ENCODE results near the gene JADE3.

Gene JADE3

DNA sequence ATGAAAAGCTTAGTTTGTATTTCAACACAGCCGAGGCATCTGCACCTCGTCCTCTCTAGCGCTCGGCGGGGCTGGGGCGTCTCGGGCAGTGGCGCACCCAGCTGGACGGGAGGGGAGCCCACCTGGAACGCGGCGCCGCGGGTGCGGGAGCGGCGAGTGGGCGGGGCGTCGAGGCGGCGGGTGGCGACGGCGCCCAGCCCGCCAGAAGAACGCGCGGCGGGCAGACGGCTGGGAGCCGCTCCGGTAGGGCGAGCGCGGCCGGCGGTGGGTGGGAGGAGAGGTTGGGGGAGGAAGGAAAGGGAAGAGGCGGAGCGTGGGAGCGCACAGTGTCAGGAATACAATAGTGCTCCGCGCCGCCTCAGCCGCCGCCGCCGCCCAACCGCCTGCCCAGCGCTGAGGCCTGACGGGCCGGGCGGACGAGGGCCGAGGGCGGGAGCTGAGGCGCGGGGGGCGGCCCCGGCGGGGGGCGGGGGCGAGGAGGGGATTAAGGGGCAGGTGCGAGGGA, at the start of gene JADE3:
Gene JADE3 (plus strand): TSS at position 324 of the 505 bp plus-strand sequence. CDS start 72,474 bp downstream, outside the sequence.
- Histone ChIP-seq H3K9me3 (ENCODE audit: control insufficient read depth in 5 of 5, low read length in 5 of 5) (peaks cover 0 to 6% (median 2%) of the 10 kb centered on the region in 5 donors), H3K9ac (ENCODE audit: low read length in 5 of 5) (peak within 1 kb of the TSS; percentile 39 to 98 (median 57)), H3K36me3 (ENCODE audit: control insufficient read depth in 5 of 5, insufficient read depth in 5 of 5, low read length in 5 of 5) (peaks cover 0 to 2% (median 0%) of the 10 kb centered on the region in 5 donors), H3K4me3 (ENCODE audit: low read depth in 1 of 5, low read length in 5 of 5) (peak within 1 kb of the TSS in 4 of 5 donors; percentile 49 to 68 (median 66)), H3K27me3 (ENCODE audit: control insufficient read depth in 5 of 5, insufficient read depth in 4 of 5, low read length in 5 of 5) (peaks cover 0 to 13% (median 0%) of the 10 kb centered on the region in 5 donors), H3K27ac (ENCODE audit: low read depth, low read length) (peak within 1 kb of the TSS; percentile 50), H3K4me1 (ENCODE audit: control insufficient read depth in 5 of 5, insufficient read depth in 5 of 5, low read length in 5 of 5) (peaks cover 0 to 10% (median 8%) of the 10 kb centered on the region in 5 donors)

GRCh38 chrX:46863072-46863471, 49.1 kb upstream of the JADE3 start:
- Histone ChIP-seq H3K9me3 (ENCODE audit: control insufficient read depth in 5 of 5, low read length in 5 of 5) (peaks cover 0 to 4% (median 0%) of the 10 kb centered on the region in 5 donors), H3K36me3 (ENCODE audit: control insufficient read depth in 5 of 5, insufficient read depth in 5 of 5, low read length in 5 of 5) (peaks cover 0 to 5% (median 0%) of the 10 kb centered on the region in 5 donors), H3K4me1 (ENCODE audit: control insufficient read depth in 5 of 5, insufficient read depth in 5 of 5, low read length in 5 of 5) (no peaks in the 10 kb centered on the region), H3K9ac (ENCODE audit: low read length in 5 of 5) (no peak overlapping the region), H3K27me3 (ENCODE audit: control insufficient read depth in 5 of 5, insufficient read depth in 4 of 5, low read length in 5 of 5) (no peaks in the 10 kb centered on the region), H3K27ac (ENCODE audit: low read depth, low read length) (no peak overlapping the region), H3K4me3 (ENCODE audit: low read depth in 1 of 5, low read length in 5 of 5) (no peak overlapping the region)

- H3K27me3 ChIP-seq (ENCODE audit: control insufficient read depth in 5 of 5, insufficient read depth in 4 of 5, low read length in 5 of 5): no peaks in the 10 kb centered on the region
- H3K9ac ChIP-seq (ENCODE audit: low read length in 5 of 5): no peak overlapping the region
- H3K27ac ChIP-seq (ENCODE audit: low read depth, low read length): no peak overlapping the region
Measured at GRCh38 chrX:46864606-46865005, 47.6 kb upstream of the JADE3 start.

GRCh38 chrX:46865281-46865680, 46.9 kb upstream of the JADE3 start:
- no peaks in the 10 kb centered on the region for H3K4me1 ChIP-seq (ENCODE audit: control insufficient read depth in 5 of 5, insufficient read depth in 5 of 5, low read length in 5 of 5)
- peaks cover 0 to 7% (median 0%) of the 10 kb centered on the region in 5 donors for H3K36me3 ChIP-seq (ENCODE audit: control insufficient read depth in 5 of 5, insufficient read depth in 5 of 5, low read length in 5 of 5)
- no peak overlapping the region for H3K27ac ChIP-seq (ENCODE audit: low read depth, low read length)

More at GRCh38 chrX:46864606-46865005, 47.6 kb upstream of the JADE3 start:
- Histone ChIP-seq H3K4me3 (ENCODE audit: low read depth in 1 of 5, low read length in 5 of 5) (no peak overlapping the region), H3K4me1 (ENCODE audit: control insufficient read depth in 5 of 5, insufficient read depth in 5 of 5, low read length in 5 of 5) (no peaks in the 10 kb centered on the region), H3K9me3 (ENCODE audit: control insufficient read depth in 5 of 5, low read length in 5 of 5) (peaks cover 0 to 4% (median 0%) of the 10 kb centered on the region in 5 donors), H3K36me3 (ENCODE audit: control insufficient read depth in 5 of 5, insufficient read depth in 5 of 5, low read length in 5 of 5) (peaks cover 0 to 7% (median 0%) of the 10 kb centered on the region in 5 donors)

DNA sequence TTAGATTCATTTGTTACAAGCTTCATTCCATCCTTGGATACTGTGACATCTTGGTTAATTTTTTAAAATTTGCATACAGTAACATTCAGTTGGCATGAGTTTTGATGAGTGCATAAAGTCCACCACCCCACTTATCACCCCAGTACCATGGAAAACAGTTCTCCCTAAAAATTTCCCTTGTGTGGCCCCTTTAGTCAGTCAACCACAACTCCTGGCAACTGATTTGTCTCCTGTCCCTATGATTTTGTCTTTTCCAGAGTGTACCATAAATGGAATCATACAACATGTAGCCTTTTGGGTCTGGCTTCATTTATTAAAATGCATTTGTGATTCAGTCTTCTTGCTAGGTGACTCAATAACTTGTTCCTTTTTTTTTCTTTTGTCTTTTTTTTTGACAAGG, 45.5 kb upstream of the JADE3 start:
- Histone ChIP-seq H3K9ac (ENCODE audit: low read length in 5 of 5) (no peak overlapping the region), H3K27me3 (ENCODE audit: control insufficient read depth in 5 of 5, insufficient read depth in 4 of 5, low read length in 5 of 5) (no peaks in the 10 kb centered on the region), H3K4me3 (ENCODE audit: low read depth in 1 of 5, low read length in 5 of 5) (no peak overlapping the region), H3K9me3 (ENCODE audit: control insufficient read depth in 5 of 5, low read length in 5 of 5) (peaks cover 0 to 4% (median 0%) of the 10 kb centered on the region in 5 donors), H3K36me3 (ENCODE audit: control insufficient read depth in 5 of 5, insufficient read depth in 5 of 5, low read length in 5 of 5) (peaks cover 0 to 4% (median 0%) of the 10 kb centered on the region in 5 donors), H3K27ac (ENCODE audit: low read depth, low read length) (no peak overlapping the region), H3K4me1 (ENCODE audit: control insufficient read depth in 5 of 5, insufficient read depth in 5 of 5, low read length in 5 of 5) (no peaks in the 10 kb centered on the region)

More at GRCh38 chrX:46865281-46865680, 46.9 kb upstream of the JADE3 start:
- Histone ChIP-seq H3K27me3 (ENCODE audit: control insufficient read depth in 5 of 5, insufficient read depth in 4 of 5, low read length in 5 of 5) (no peaks in the 10 kb centered on the region), H3K9me3 (ENCODE audit: control insufficient read depth in 5 of 5, low read length in 5 of 5) (peaks cover 0 to 4% (median 0%) of the 10 kb centered on the region in 5 donors), H3K9ac (ENCODE audit: low read length in 5 of 5) (no peak overlapping the region), H3K4me3 (ENCODE audit: low read depth in 1 of 5, low read length in 5 of 5) (no peak overlapping the region)

DNA sequence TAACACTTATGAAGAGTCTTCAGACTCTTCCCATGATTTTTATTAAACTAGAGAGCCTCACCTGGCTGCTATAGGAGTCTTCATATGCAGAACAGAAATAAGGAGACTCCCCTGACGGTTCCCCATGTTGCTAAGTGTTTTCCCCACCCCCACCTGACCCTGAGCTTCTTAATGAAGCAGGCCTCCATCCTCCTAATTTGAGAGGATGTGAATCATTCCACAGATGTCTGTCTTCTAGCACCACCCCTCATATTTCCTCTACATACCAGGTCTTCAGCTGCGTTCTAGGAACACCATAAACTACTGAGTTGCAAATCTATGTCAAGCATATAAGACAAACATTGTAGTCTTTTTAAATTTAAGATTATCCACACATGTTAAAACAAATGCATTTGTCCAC, 38.5 kb upstream of the JADE3 start:
- no peaks in the 10 kb centered on the region for H3K27me3 ChIP-seq (ENCODE audit: control insufficient read depth in 5 of 5, insufficient read depth in 4 of 5, low read length in 5 of 5)
- no peak overlapping the region for H3K4me3 ChIP-seq (ENCODE audit: low read depth in 1 of 5, low read length in 5 of 5)
- H3K4me1 ChIP-seq (ENCODE audit: control insufficient read depth in 5 of 5, insufficient read depth in 5 of 5, low read length in 5 of 5): no peaks in the 10 kb centered on the region
- H3K9ac ChIP-seq (ENCODE audit: low read length in 5 of 5): no peak overlapping the region
- no peaks in the 10 kb centered on the region for H3K9me3 ChIP-seq (ENCODE audit: control insufficient read depth in 5 of 5, low read length in 5 of 5)
- no peaks in the 10 kb centered on the region for H3K36me3 ChIP-seq (ENCODE audit: control insufficient read depth in 5 of 5, insufficient read depth in 5 of 5, low read length in 5 of 5)
- H3K27ac ChIP-seq (ENCODE audit: low read depth, low read length): no peak overlapping the region

DNA sequence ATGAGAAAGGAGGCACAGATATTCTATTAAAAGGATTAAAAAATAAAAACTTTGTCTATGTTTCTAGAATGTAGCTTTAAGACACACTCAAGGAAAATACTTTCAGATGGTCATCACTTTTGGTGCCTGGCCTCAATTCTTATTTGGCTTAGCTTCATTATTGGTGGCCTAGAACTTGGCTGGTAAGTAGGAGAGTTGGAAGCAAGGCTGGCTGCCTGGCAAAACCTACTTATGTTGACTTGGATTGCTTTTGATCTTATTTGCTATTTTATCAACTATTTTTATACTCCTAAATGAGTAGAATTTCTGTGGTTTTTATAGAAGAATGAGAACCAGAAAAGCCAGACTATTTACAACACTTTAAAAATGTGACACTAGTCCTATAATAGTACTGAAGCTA, 35.3 kb upstream of the JADE3 start:
- Histone ChIP-seq H3K27ac (ENCODE audit: low read depth, low read length) (no peak overlapping the region), H3K4me3 (ENCODE audit: low read depth in 1 of 5, low read length in 5 of 5) (no peak overlapping the region), H3K9me3 (ENCODE audit: control insufficient read depth in 5 of 5, low read length in 5 of 5) (no peaks in the 10 kb centered on the region), H3K4me1 (ENCODE audit: control insufficient read depth in 5 of 5, insufficient read depth in 5 of 5, low read length in 5 of 5) (no peaks in the 10 kb centered on the region), H3K36me3 (ENCODE audit: control insufficient read depth in 5 of 5, insufficient read depth in 5 of 5, low read length in 5 of 5) (no peaks in the 10 kb centered on the region), H3K27me3 (ENCODE audit: control insufficient read depth in 5 of 5, insufficient read depth in 4 of 5, low read length in 5 of 5) (no peaks in the 10 kb centered on the region), H3K9ac (ENCODE audit: low read length in 5 of 5) (no peak overlapping the region)

- H3K4me1 ChIP-seq (ENCODE audit: control insufficient read depth in 5 of 5, insufficient read depth in 5 of 5, low read length in 5 of 5): peaks cover 0 to 3% (median 0%) of the 10 kb centered on the region in 5 donors
- no peak overlapping the region for H3K9ac ChIP-seq (ENCODE audit: low read length in 5 of 5)
- no peaks in the 10 kb centered on the region for H3K27me3 ChIP-seq (ENCODE audit: control insufficient read depth in 5 of 5, insufficient read depth in 4 of 5, low read length in 5 of 5)
- no peaks in the 10 kb centered on the region for H3K36me3 ChIP-seq (ENCODE audit: control insufficient read depth in 5 of 5, insufficient read depth in 5 of 5, low read length in 5 of 5)
- H3K4me3 ChIP-seq (ENCODE audit: low read depth in 1 of 5, low read length in 5 of 5): no peak overlapping the region
- no peaks in the 10 kb centered on the region for H3K9me3 ChIP-seq (ENCODE audit: control insufficient read depth in 5 of 5, low read length in 5 of 5)
- no peak overlapping the region for H3K27ac ChIP-seq (ENCODE audit: low read depth, low read length)
Measured at GRCh38 chrX:46882266-46882665, 30.0 kb upstream of the JADE3 start.

DNA sequence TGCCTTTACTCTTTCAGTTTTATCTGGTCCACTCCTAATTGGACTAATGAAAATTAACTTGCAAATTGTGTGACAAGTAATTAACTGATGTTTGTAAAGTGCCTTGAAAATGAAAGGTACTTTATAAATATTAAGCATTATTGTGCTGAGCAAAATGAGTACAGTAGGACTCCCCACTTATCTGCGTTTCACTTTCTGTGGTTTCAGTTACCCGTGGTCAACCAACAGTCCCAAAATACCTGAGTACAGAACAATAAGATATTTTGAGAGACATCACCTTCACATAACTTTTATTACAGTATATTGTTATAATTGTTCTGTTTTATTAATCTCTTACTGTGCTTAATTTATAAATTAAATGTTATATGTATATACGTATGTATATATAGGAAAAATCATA, 27.4 kb upstream of the JADE3 start:
- Histone ChIP-seq H3K9ac (ENCODE audit: low read length in 5 of 5) (no peak overlapping the region), H3K9me3 (ENCODE audit: control insufficient read depth in 5 of 5, low read length in 5 of 5) (no peaks in the 10 kb centered on the region), H3K4me3 (ENCODE audit: low read depth in 1 of 5, low read length in 5 of 5) (no peak overlapping the region), H3K4me1 (ENCODE audit: control insufficient read depth in 5 of 5, insufficient read depth in 5 of 5, low read length in 5 of 5) (peaks cover 0 to 3% (median 0%) of the 10 kb centered on the region in 5 donors), H3K36me3 (ENCODE audit: control insufficient read depth in 5 of 5, insufficient read depth in 5 of 5, low read length in 5 of 5) (peaks cover 0 to 5% (median 0%) of the 10 kb centered on the region in 5 donors), H3K27ac (ENCODE audit: low read depth, low read length) (no peak overlapping the region), H3K27me3 (ENCODE audit: control insufficient read depth in 5 of 5, insufficient read depth in 4 of 5, low read length in 5 of 5) (peaks cover 0 to 4% (median under 1%) of the 10 kb centered on the region in 5 donors)

GRCh38 chrX:46898207-46898606, 14.0 kb upstream of the JADE3 start:
- H3K27ac ChIP-seq (ENCODE audit: low read depth, low read length): no peak overlapping the region
- H3K27me3 ChIP-seq (ENCODE audit: control insufficient read depth in 5 of 5, insufficient read depth in 4 of 5, low read length in 5 of 5): peaks cover 0 to 12% (median 5%) of the 10 kb centered on the region in 5 donors
- H3K9me3 ChIP-seq (ENCODE audit: control insufficient read depth in 5 of 5, low read length in 5 of 5): no peaks in the 10 kb centered on the region
- no peak overlapping the region for H3K4me3 ChIP-seq (ENCODE audit: low read depth in 1 of 5, low read length in 5 of 5)
- H3K9ac ChIP-seq (ENCODE audit: low read length in 5 of 5): no peak overlapping the region
- no peaks in the 10 kb centered on the region for H3K4me1 ChIP-seq (ENCODE audit: control insufficient read depth in 5 of 5, insufficient read depth in 5 of 5, low read length in 5 of 5)
- H3K36me3 ChIP-seq (ENCODE audit: control insufficient read depth in 5 of 5, insufficient read depth in 5 of 5, low read length in 5 of 5): no peaks in the 10 kb centered on the region
